GM10266 (cell line): ENCODE results near the gene MOB1B.

Source experiments
- DNase-seq: peaks from one replicate; pipeline ENCODE4 v3.0.0; 2012; ENCODE audit errors: extremely low spot score
- TF ChIP-seq, protein P1 (sequence below): IDR thresholded peaks from 2 replicates; pipeline ENCODE4 v1.5.1; 2012; ENCODE audit warnings: mild to moderate bottlenecking, low read depth; ENCODE audit not compliant: control insufficient read depth, insufficient read depth; ENCODE audit errors: missing control alignments

The MOB1B gene

DNA sequence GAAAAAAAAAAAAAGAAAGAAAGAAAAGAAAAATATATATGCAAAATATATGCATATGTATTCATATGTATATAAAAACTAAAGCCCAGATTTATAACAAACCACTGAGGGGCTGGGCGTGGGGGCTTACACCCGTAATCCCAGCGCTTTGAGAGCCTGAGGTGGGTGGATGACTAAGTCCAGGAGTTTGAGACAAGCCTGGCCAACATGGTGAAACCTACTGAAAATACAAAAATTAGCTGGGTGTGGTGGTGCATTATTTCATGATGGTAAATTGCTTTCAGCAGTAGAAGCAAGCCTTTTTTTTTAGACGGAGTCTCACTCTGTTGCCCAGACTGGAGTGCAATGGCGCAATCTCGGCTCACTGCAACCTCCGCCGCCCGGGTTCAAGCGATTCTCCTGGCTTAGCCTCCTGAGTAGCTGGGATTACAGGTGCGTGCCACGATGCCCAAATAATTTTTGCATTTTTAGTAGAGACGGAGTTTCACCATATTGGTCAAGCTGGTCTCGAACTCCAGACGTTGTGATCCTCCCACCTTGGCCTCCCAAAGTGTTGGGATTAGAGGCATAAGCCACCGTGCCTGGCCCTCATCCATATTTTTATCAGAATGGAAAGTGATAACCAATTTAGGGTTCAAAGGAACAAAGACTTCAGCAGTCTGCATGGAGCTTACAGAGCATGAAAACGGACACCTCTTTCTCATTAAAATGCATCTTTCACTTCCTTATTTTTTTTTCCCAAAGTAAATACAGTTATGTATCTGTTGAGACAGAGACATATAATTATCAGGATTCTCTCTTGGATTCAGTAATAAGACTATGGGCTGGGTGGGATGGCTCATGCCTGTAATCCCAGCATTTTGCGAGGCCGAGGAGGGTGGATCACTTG, 27.7 kb upstream of the MOB1B start:
- TF ChIP-seq, protein P1, sequence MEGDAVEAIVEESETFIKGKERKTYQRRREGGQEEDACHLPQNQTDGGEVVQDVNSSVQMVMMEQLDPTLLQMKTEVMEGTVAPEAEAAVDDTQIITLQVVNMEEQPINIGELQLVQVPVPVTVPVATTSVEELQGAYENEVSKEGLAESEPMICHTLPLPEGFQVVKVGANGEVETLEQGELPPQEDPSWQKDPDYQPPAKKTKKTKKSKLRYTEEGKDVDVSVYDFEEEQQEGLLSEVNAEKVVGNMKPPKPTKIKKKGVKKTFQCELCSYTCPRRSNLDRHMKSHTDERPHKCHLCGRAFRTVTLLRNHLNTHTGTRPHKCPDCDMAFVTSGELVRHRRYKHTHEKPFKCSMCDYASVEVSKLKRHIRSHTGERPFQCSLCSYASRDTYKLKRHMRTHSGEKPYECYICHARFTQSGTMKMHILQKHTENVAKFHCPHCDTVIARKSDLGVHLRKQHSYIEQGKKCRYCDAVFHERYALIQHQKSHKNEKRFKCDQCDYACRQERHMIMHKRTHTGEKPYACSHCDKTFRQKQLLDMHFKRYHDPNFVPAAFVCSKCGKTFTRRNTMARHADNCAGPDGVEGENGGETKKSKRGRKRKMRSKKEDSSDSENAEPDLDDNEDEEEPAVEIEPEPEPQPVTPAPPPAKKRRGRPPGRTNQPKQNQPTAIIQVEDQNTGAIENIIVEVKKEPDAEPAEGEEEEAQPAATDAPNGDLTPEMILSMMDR, result no peak
- peak; percentile 33 for DNase-seq

DNA sequence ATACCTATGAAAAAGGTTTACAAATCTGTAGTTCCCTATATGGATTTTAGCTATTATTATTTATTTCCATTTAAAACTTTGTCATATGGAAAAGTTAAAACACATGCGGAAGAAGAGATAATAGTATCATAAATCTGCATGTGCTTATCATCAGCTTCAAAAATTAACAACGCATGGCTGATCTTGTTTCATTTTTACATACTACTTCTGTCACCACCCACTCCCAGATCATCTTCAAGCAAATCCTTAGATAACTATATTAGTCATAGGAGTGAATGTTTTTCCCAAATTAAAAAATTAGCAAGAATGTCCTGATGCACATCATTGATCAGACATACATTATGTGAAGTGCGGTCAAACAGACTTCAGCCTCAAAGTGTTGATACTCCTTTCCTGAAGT, 24.6 kb upstream of the MOB1B start:
- no peak for DNase-seq
- TF ChIP-seq, protein P1, result no peak

DNA sequence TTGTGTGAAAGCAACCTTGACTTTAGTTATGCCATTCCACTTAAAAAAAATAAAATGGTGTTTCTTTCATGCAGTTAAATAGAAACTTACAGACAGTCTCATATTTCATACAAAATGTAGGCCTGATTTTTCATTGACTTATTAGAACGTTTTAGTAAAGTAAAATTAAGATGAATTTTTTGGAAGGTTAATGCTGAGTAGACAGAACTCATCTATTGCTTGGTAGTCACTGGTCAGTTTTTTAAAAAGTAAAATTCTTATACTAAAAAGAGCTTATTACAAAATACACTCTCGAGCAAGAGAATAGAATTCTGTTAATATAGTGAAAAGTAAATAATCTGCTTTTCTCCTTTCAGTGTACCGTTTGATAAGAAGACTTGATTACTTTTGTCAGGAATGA, 21.4 kb upstream of the MOB1B start:
- no peak for DNase-seq

DNA sequence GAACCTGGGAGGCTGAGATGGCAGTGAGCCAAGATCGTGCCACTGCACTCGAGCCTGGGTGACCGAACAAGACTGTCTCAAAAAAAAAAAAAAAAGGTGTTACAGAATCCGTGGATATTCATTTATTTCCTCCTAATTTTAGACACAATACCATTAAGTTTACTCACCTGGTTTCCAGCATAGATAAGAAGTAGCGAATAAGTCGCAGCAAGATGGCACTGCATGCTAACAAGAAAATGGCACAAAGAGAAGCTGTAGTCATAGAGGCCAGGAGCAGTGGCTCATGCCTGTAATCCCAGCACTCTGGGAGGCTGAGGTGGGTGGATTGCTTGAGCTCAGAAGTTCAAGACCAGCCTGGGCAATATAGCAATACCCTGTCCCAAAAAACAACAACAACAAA, 17.0 kb upstream of the MOB1B start:
- TF ChIP-seq, protein P1, result no peak
- DNase-seq, result no peak

More for the DNA sequence above, 21.4 kb upstream of the MOB1B start:
- TF ChIP-seq, protein P1, result no peak

DNA sequence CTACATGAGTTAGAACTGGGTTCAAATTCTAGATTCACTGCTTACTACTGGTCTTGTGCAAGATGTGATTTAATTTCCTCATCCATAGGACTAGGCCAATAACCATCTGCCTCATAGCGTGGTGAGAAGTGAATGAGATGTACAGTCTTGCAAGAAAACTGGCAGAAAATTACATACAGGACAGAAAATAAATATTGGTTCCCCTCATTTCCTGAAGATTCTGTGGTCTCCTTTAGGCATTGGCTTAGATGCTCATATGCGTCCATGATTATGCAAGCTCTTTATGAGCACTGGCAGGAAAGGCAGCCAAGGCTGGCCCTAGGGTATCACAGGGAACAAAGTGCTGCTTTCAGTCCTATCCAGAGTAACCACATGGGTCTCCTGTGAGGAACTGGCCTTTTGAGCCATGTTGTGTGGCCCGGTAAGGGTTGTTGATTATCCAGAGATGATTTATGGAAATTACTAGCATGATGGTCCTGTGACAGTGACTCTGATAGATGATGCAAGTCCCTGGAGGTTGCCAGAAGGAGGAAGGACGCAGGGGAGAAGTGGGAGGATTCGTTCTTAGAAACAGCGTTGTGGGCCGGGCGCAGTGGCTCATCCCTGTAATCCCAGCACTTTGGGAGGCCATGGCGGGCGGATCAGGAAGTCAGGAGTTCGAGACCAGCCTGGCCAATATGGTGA, 9.9 kb upstream of the MOB1B start:
- TF ChIP-seq, protein P1, result no peak
- no peak for DNase-seq

DNA sequence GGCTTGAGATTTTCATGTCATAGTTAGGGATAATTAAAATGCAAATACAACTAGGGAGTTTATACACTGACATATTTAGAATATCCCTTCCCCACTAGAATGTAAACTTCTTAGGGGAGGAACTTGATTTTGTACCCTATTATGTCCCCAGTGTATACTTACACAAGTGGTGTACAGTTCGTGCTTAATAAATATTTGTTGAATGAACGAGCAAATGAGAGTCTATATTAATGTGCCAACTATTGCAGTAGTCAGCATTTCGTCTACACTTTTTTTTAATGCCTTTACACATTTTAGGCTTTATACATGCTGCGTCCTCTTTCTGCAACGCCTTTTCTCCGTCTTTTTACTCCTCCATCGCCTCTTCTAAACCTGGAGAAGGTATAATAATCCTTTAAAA, 8.4 kb upstream of the MOB1B start:
- no peak for DNase-seq
- TF ChIP-seq, protein P1, result no peak

DNA sequence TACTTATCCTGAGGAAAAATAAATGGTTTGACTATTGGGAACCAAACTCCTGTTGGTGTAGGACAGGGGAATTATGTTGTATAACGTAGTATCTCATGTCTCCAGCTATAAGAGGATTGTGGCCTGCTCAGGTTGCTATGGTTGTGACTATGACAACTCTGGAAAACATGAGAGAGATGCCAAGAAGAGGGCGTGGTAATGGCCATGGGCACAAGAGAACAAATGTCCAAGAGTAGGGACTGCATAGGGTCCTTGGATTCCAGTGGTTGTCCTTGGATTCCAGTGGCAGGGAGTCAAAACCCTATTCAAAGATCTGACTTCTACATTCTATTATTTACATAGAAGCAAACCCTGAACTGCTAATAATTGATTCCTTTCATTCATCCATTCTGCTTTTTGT, 6.8 kb upstream of the MOB1B start:
- no peak for DNase-seq
- TF ChIP-seq, protein P1, result no peak
